Endodermal cell (in vitro differentiated cells): ENCODE data around the gene TOP3B. TPM values are rescaled to one million over a fixed set of nuclear protein-coding genes. Genes with fewer than 3 reads are reported as not detected.
A peak's percentile ranks its signal among the peaks of the same experiment; 100 is the strongest.

ENCODE experiments used
- DNase-seq: peaks from one replicate; pipeline ENCODE4 v3.0.0-alpha.2; 2017
- H3K27ac ChIP-seq: 2 replicates; pipeline ENCODE4 v1.5.1; 2013; ENCODE audit warnings: mild to moderate bottlenecking, low read depth, low read length, moderate library complexity
- H3K27me3 ChIP-seq: 2 replicates; pipeline ENCODE4 v1.6.1; 2013; ENCODE audit warnings: mild to moderate bottlenecking, low read length, moderate library complexity; ENCODE audit not compliant: insufficient read depth, control insufficient read depth, poor library complexity, severe bottlenecking
- H3K36me3 ChIP-seq: 2 replicates; pipeline ENCODE4 v1.7.0; 2013; ENCODE audit warnings: mild to moderate bottlenecking, low read length, moderate library complexity; ENCODE audit not compliant: control insufficient read depth, insufficient read depth
- H3K4me1 ChIP-seq: one replicate; pipeline ENCODE4 v1.7.0; 2013; ENCODE audit warnings: low read length; ENCODE audit not compliant: control insufficient read depth, insufficient read depth
- H3K4me3 ChIP-seq: 2 replicates; pipeline ENCODE4 v1.5.1; 2013; ENCODE audit warnings: mild to moderate bottlenecking, low read length, moderate library complexity
- H3K9ac ChIP-seq: 2 replicates; pipeline ENCODE4 v1.6.1; 2013; ENCODE audit warnings: mild to moderate bottlenecking, low read length, moderate library complexity; ENCODE audit not compliant: poor library complexity, severe bottlenecking; ENCODE audit errors: extremely low read depth
- H3K9me3 ChIP-seq: 2 replicates; pipeline ENCODE4 v1.6.1; 2013; ENCODE audit warnings: mild to moderate bottlenecking, low read length, moderate library complexity; ENCODE audit not compliant: control insufficient read depth
- H3K27ac Mint-ChIP-seq: 2 replicates; pipeline ENCODE4 v1.8.0; 2020; ENCODE audit warnings: mixed read lengths
- H3K27me3 Mint-ChIP-seq: 2 replicates; pipeline ENCODE4 v1.8.0; 2021; ENCODE audit warnings: mild to moderate bottlenecking, mixed read lengths; ENCODE audit not compliant: insufficient read depth
- H3K36me3 Mint-ChIP-seq: 2 replicates; pipeline ENCODE4 v1.8.0; 2020; ENCODE audit warnings: low read depth, mixed read lengths
- H3K4me1 Mint-ChIP-seq: 2 replicates; pipeline ENCODE4 v1.8.0; 2020; ENCODE audit warnings: mixed read lengths
- H3K4me3 Mint-ChIP-seq: 2 replicates; pipeline ENCODE4 v1.8.0; 2020; ENCODE audit warnings: mild to moderate bottlenecking, moderate library complexity, mixed read lengths
- H3K9me3 Mint-ChIP-seq: 2 replicates; pipeline ENCODE4 v1.8.0; 2020; ENCODE audit warnings: mild to moderate bottlenecking, mixed read lengths
- CTCF ChIP-seq: fragments of 200-600 bp; sonication (generic); conservative IDR thresholded peaks from 2 replicates; pipeline ENCODE4 v1.5.0; 2021; ENCODE audit warnings: antibody characterized with exemption, mild to moderate bottlenecking
- WGBS, 2 experiments: methylation state at CpG; one replicate each; pipeline versions ENCODE4 v1.1.5 to v1.1.7; 2013; ENCODE audit warnings: missing lambda C conversion rate in 2 of 2, mixed read lengths in 1 of 2; ENCODE audit not compliant: insufficient coverage in 1 of 2, insufficient read length in 1 of 2; 5-methylcytosine and 5-hydroxymethylcytosine counted together
- total RNA-seq, 2 donors: library from RNA; stranded (reverse); fragmentation: NEBNext Ultra II Directional in 1 of 2; extraction: Animal tissue kit (Norgen Biotek cat#: 25700) in 1 of 2; gene quantifications; 2 replicates in 1 of 2; 3 replicates in 1 of 2; pipeline ENCODE4 v1.2.1, GENCODE V29; 2021

TOP3B gene
- total RNA-seq, 2 donors from 2014 or later = 68.8 to 71.9 TPM

GRCh38 chr22:21981874-21982273, 713 bp downstream of the TOP3B start:
- no peak for TF ChIP-seq CTCF
- no peak for DNase-seq
- H3K27ac Mint-ChIP-seq = peak overlapping the region; percentile 81
- peak overlapping the region; percentile 90 for H3K4me3 Mint-ChIP-seq
- Histone ChIP-seq H3K9ac (peak overlapping the region; percentile 85), H3K4me1 (no peaks in the 10 kb centered on the region), H3K27ac (no peak overlapping the region), H3K27me3 (no peaks in the 10 kb centered on the region), H3K36me3 (peaks cover 15% of the 10 kb centered on the region), H3K4me3 (peak overlapping the region; percentile 95), H3K9me3 (no peaks in the 10 kb centered on the region)
- H3K9me3 Mint-ChIP-seq = no peaks in the 10 kb centered on the region
- peaks cover 12% of the 10 kb centered on the region for H3K27me3 Mint-ChIP-seq
- 27% methylated on average over 1 of the region's 2 CpGs; no CpG with 5 or more reads in 1 of the 2 experiments for WGBS, 2 experiments
- H3K4me1 Mint-ChIP-seq = peaks cover 6% of the 10 kb centered on the region
- peaks cover 12% of the 10 kb centered on the region for H3K36me3 Mint-ChIP-seq

- Histone ChIP-seq H3K4me3 (no peak overlapping the region), H3K27ac (no peak overlapping the region), H3K4me1 (no peaks in the 10 kb centered on the region), H3K27me3 (no peaks in the 10 kb centered on the region), H3K9me3 (no peaks in the 10 kb centered on the region), H3K9ac (no peak overlapping the region), H3K36me3 (peaks cover 22% of the 10 kb centered on the region)
- Mint-ChIP-seq H3K36me3 (peaks cover 17% of the 10 kb centered on the region), H3K4me3 (no peak overlapping the region), H3K4me1 (peaks cover 6% of the 10 kb centered on the region), H3K9me3 (no peaks in the 10 kb centered on the region), H3K27me3 (peaks cover 7% of the 10 kb centered on the region), H3K27ac (no peak overlapping the region)
- no peak for DNase-seq
- TF ChIP-seq CTCF = no peak
- WGBS, 2 experiments = 96 to 100% methylated on average over 5 to 7 of the region's 7 CpGs
Observed at GRCh38 chr22:21980547-21980946, 2.0 kb downstream of the TOP3B start.

GRCh38 chr22:21978564-21979386, 3.8 kb downstream of the TOP3B start:
- TF ChIP-seq CTCF = no peak
- Mint-ChIP-seq H3K4me3 (no peak overlapping the region), H3K9me3 (no peaks in the 10 kb centered on the region), H3K4me1 (peaks cover 6% of the 10 kb centered on the region), H3K27me3 (no peaks in the 10 kb centered on the region), H3K36me3 (peaks cover 30% of the 10 kb centered on the region), H3K27ac (no peak overlapping the region)
- Histone ChIP-seq H3K27me3 (no peaks in the 10 kb centered on the region), H3K4me1 (no peaks in the 10 kb centered on the region), H3K4me3 (no peak overlapping the region), H3K9ac (no peak overlapping the region), H3K27ac (no peak overlapping the region), H3K9me3 (no peaks in the 10 kb centered on the region), H3K36me3 (peaks cover 39% of the 10 kb centered on the region)
- 88 to 96% methylated on average over 5 to 11 of the region's 11 CpGs for WGBS, 2 experiments
- DNase-seq = no peak
